Midbrain (tissue), 1 donor: Measurements from ENCODE around the gene CLMP.

Experiments used
- DNase-seq: peaks from one replicate; lab custom pipeline; 2025; lab: John Stamatoyannopoulos, UW

CLMP gene

GRCh38 chr11:123188508-123189165 lies 6.4 kb downstream of the CLMP start:
- DNase-seq, result peak; percentile 38

GRCh38 chr11:123187665-123188507 lies 7.2 kb downstream of the CLMP start:
- DNase-seq, result peak; percentile 25

GRCh38 chr11:123187248-123187647 lies 7.8 kb downstream of the CLMP start:
- no peak for DNase-seq

- no peak for DNase-seq
Measured at GRCh38 chr11:123186286-123186685, 8.8 kb downstream of the CLMP start.

- no peak for DNase-seq
Measured at GRCh38 chr11:123185326-123185725, 9.7 kb downstream of the CLMP start.

GRCh38 chr11:123184531-123184930 lies 10.5 kb downstream of the CLMP start:
- DNase-seq, result no peak

- DNase-seq, result no peak
Measured at GRCh38 chr11:123183391-123184099, 11.5 kb downstream of the CLMP start.

GRCh38 chr11:123181767-123182500 lies 13.1 kb downstream of the CLMP start:
- DNase-seq, result no peak

GRCh38 chr11:123181075-123181474 lies 14.0 kb downstream of the CLMP start:
- DNase-seq, result no peak

- DNase-seq, result no peak
Measured at GRCh38 chr11:123180574-123180973, 14.5 kb downstream of the CLMP start.

- no peak for DNase-seq
Measured at GRCh38 chr11:123180166-123180565, 14.9 kb downstream of the CLMP start.

- no peak for DNase-seq
Measured at GRCh38 chr11:123179586-123179985, 15.5 kb downstream of the CLMP start.

GRCh38 chr11:123178186-123178585 lies 16.9 kb downstream of the CLMP start:
- no peak for DNase-seq

- no peak for DNase-seq
Measured at GRCh38 chr11:123176785-123177184, 18.3 kb downstream of the CLMP start.

- no peak for DNase-seq
Measured at GRCh38 chr11:123174196-123175183, 20.6 kb downstream of the CLMP start.

- no peak for DNase-seq
Measured at GRCh38 chr11:123173856-123174186, 21.2 kb downstream of the CLMP start.

- no peak for DNase-seq
Measured at GRCh38 chr11:123173040-123173855, 21.8 kb downstream of the CLMP start.

- no peak for DNase-seq
Measured at GRCh38 chr11:123170929-123171328, 24.1 kb downstream of the CLMP start.

GRCh38 chr11:123169821-123170220 lies 25.2 kb downstream of the CLMP start:
- no peak for DNase-seq

GRCh38 chr11:123168955-123169484 lies 26.0 kb downstream of the CLMP start:
- no peak for DNase-seq
